GM18508 (cell line): ENCODE results near the gene IZUMO1.
"Not testable (repeated sequence)": the region's sequence is repeated elsewhere in the genome, so short reads cannot be mapped to it uniquely, and the experiment has no call there.

ENCODE experiments used
- ATAC-seq: cut with Tn5 transposase; IDR thresholded peaks from one replicate; pipeline ENCODE4 v1.9.1; 2021; ENCODE audit warnings: moderate number of reproducible peaks; ENCODE audit not compliant: insufficient read depth, unreplicated experiment

The IZUMO1 gene

DNA sequence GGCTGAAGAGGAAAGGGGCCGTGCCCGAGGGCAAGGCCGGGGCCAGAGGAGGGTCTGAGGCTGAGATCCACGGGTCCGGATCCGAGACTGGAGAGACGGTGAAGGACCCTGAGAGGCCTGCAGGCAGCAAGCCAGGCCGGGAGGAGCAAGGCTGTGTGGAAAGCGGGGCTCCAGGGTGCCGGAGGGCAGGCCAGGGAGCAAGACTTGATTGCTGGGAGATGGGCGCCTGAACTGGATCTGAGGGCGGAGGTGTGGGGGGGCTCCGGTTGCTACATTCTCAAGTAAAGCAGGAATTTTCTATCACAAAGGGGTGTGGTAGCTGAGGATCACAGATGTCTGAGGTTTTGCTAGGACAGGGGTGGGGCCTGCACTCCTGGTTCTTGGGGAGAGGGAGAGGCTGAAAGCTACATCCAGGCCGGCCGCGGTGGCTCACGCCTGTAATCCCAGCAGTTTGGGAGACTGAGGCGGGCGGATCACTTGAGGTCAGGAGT is 31.0 kb downstream of the IZUMO1 start:
- no peak for ATAC-seq

DNA sequence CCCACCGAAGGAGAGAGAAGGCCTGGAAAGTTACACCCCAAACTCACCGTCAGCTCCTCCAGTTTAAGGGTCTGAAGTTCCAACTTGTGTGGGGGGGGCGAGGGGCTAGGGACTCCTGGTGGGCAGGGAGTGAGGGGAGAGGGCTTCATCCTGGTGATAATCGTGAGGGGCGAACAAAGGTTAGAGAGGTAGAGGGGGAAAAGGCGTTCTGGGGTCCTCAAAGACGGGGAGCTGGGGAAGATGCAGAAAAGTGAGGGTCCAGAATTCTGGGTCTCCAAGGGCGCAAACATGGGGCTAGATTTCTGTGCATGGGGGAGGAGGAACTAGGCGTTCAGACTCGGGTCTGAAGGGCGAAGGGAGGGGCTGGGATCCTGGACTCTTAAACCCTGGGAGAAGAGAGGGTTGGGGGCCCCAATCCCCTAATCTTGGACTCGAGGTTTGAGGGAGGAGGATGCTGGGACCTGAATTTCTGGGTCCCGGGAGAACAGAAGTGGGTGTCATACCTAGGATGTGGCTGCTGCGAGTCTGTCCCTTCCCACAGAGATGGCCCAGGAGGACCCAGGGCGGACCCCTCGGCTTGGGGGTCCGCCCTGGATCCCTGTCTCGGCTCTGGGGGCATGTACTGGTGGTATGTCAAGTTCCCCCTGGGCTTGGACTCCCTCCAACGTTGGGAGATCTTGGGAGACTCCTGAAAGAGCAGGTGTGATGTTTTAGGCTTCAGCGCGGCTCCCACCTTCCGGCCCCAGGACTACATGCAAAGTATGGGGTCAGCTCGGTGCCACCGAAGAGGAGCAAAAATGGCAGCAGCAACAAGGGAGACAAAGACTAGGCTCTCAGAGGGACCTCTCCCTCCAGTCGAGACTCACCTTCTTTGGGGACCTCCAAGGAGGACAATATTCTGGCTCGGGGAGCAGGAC is 31.7 kb downstream of the IZUMO1 start:
- no peak for ATAC-seq

DNA sequence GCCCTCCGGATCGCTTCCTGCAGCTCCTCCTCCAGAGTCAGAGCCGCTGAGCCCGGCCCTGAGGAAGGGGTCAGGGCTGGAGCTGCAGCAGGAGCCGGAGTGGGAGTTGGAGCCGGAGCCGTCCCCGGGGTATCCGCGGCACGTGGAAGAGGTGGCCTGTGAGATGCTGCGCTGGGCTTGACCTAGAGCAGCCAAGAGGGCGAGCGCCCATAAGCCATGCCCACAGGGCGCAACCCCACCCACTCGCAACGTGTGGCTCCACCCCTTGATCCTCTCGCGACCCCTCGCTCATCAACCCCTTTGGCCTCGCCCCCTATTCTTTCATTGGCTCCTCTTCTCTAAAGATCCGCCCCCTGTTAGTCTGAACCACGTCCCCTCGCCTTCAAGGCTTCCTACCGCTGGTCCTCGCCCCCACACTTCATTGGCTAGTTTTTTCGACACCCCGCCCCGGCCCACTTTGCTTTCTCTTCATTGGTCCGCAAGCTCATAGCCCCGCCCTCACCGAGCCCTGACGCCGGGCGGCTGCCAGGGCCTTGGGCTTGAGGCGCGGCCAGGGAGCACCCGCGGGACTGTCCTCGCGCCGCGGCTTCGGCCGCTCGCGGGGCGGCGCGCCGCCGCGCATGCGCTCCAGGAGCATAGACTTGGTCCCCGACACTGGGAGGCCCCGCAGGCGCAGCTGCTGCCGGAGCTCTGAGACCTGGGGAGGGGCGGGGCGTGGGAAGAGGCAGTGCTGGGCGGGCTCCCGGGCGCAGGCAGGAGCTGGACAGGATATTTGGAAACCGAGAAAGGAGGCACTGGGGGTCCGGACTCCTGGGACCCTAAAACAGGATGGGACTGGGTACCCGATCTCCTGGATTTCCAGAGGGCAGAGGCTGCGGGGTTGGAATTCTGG is 32.6 kb downstream of the IZUMO1 start:
- ATAC-seq, result peak; percentile 70

DNA sequence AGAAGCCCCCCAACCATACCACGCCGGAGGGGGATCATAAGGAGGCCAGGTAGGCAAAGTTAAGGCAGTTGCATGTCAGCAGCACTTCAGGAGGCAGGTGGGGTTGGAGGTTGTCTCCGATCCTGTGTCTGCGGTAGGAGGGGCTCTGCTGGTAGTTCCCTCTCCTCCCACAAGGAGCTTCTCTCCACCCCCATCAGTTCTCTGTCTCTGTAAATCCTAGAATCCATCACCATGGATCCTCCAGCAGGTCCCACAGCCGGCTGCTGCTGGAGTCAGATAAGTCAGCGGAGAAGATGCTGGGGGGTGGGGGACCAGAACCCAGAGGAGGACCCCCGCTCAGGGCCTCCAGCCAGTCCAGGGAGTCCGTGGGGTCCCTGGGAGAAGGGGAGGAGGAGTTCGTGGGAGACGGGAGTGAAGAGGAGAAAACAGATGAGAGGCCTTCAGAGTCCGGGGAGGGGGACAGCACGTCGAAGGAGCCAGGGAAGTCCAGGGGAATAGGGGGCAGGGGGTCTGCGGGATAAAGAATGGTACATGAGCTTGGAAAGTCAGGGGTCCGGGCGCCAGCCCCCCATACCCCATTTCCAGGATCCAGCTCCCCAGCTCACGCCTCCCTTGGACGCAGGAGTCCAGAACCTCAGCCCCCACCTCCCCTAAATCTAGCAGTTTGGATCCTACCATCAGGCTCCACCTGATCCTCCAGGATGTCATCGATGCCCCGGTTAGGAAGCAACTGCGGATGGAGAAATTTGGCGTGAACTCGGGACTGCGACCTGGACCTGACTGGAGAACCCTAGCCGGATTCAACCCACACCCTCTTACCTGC is 33.5 kb downstream of the IZUMO1 start:
- no peak for ATAC-seq

DNA sequence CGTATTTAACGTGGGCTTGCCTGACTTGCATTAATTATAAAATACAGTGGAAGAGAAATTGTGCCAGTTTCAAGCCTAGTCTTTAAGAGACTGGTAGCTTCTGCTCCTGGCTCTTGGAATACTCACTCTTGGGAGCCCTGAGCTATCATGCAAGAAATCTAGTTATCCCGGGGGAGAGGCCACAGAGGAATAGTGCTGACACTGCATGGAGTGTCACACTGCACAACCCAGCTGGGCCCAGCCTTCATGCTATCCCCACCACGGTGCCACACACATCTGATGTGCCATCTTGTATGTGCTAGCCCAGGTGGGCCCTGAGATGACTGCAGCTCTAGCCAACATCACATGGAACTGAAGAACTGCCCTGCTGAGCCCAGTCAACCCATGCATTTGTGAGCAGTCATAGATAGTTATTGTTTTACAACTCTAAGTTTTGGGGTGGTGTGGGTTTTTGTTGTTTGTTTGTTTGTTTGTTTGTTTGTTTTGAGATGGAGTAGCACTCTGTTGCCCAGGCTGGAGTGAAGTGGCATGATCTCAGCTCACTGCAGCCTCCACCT is 35.5 kb downstream of the IZUMO1 start:
- no peak for ATAC-seq

DNA sequence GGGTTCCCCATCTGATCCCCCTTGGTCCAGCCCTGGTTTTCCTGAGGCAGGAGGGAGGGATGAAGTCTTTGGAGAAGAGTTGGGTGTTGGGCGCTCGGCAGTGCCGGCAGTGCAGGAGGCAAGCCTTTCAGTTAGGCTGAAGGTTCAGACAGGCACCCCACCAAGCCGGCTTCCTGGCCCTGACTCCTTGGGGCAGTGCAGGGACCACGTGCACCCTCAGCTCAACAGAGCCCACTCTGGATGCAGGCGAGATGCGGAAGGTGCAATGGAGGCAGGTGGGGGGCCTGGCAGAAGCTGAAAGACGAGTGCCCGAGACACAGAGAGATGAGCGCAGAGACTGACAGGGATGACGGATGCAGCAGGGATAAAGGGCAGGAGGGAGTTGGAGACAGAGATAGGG is 38.2 kb downstream of the IZUMO1 start:
- no peak for ATAC-seq

DNA sequence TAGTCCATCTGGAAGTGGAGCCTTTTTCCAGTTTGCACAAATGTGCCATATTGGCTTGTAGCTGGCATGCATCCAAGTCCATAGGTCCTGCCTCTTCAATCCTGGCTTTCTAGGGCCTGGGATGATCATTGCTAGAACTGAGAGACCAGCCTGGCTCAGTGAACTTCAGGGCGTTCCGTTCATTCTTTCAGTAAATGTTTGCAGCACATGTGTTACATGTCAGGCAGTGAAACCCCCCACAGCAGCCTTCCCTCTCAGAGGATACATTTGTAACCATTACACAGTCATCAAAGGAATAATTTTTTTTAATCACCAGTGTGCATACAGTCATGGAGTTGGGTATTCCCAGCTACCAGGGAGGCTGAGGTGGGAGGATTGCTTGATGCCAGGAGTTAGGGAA is 41.3 kb downstream of the IZUMO1 start:
- ATAC-seq, result no peak

DNA sequence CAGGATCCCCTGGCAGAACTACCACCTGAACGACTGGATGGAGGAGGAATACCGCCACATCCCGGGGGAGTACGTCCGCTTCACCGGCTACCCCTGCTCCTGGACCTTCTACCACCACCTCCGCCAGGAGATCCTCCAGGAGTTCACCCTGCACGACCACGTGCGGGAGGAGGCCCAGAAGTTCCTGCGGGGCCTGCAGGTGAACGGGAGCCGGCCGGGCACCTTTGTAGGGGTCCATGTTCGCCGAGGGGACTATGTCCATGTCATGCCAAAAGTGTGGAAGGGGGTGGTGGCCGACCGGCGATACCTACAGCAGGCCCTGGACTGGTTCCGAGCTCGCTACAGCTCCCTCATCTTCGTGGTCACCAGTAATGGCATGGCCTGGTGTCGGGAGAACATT is 43.4 kb downstream of the IZUMO1 start:
- ATAC-seq, result no peak

DNA sequence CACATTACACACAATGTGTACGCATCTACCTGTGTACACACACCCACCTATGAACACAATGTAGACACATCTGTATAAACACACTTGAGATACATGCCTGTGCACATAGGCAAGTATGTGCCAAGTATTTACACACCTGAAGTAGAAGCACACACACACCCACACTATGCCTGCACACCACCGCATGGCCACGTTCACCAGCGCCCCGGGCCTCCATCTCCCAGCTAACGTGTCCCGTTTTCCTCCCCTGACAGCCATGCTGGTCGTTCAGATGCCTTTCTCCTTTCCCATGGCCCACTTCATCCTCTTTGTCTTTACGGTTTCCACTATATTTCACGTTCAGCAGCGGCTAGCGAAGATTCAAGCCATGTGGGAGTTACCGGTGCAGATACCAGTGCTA is 44.0 kb downstream of the IZUMO1 start:
- ATAC-seq, result no peak

DNA sequence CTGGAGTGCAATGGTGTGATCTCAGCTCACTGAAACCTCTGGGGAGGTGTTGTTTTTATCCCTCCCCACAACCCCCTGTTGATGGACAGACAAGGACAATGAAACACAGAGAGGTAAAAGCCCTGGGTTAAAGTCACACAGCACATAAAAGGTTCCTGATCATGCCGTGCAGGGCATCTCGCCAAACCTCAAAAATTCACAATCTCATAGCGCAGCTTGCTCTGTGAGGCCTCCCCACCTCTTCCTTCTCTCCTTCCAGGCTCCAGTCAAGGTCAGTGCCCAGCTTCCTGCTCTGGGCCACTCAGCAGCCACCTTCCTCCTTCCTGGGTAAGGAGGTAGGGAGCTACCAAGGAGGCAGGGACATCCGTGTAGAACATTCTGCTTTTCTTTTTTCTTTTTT is 48.7 kb downstream of the IZUMO1 start:
- no peak for ATAC-seq

DNA sequence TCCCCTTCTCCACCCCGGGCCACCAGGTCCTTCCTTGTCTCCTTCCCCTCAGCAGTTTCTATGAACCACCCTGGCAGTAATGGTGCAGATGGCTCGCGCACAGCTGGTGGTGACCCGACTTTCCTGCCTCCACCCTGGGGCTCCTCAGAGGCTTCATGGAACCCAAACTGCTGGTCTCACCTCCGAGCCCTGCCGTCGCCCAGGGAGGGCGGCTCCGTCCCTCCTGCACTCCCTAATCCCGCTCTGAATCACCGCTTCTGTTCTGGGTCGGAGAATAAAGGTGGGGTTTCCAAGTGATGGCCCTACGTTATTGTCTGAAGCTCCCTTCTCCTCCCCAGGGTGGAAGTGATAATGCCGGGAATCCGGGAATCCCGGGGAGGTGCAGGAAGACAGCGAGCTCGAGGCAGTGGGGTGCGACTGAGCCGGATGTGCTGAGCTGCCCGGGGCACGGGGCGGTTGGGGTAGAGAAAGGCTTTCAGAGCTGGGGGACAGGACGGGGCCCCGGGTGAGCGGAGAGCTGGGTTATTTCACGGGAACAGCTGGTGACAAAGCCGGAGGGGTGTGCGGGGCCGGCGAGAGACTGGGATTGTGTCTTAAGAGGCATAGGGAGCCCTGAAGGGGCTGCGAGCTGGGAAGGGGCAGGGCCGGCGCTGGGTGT is 50.2 kb downstream of the IZUMO1 start:
- no peak for ATAC-seq

DNA sequence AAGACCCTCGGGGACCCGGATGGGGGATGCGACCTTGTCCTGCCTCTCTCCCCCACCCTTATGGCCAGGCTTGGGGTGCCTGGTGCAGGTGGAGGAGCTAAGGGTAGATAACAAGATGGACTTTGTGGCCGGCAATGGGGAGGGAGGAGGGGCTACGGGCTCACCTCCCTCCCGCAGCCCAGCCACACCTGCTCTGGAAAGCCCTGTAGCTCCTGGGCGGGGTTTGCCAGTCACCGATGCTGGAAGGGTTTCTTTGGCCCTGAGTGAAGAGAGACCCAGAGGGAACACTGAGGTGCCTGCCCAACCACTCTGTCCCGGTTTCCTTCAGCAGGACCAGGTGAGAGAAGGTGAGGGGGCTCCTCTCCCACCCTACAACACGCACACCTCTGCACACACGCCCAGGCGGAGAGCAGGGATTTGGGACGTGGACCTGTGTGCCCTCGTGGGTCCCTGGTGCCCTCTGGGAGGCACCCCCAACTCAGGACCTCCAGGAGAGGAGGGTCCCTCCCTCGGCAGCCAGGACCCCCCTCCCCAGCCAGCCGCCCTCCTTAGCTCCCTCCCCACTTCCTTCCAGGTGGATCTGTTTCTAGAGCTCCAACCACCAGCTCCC is 50.9 kb downstream of the IZUMO1 start, which contains the start of gene FUT2:
FUT2 (plus strand) TSS at position 229 of the 610 bp plus-strand sequence. CDS start 6,986 bp downstream, outside the sequence.
- no peak for ATAC-seq

DNA sequence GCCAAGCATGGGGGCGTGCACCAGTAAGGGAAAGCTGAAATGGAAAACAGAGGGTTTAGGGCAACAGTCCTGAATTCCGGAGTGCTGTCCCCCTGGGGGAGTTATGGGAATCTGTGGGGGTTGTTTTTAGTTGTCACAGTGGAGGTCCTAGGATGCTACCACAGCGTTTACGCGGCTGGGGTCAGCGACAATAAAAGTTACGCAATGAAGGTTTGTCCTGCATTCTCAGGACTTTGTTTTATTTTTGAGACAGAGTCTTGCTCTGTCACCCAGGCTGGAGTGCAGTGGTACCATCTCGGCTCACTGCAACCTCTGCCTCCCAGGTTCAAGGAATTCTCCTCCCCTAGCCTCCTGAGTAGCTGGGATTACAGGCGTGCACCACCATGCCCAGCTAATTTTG is 53.1 kb downstream of the IZUMO1 start:
- ATAC-seq, result not testable (repeated sequence)
